Fibroblast of lung (primary cell): ENCODE results near the gene SCFD2. TPM values are rescaled to one million over a fixed set of nuclear protein-coding genes. Genes with fewer than 3 reads are reported as not detected.

ENCODE experiments used
- DNase-seq, 2 donors: peaks; one replicate each; pipeline versions ENCODE4 v3.0.0 to v3.0.0-alpha.2; 2010; ENCODE audit warnings: low read depth in 2 of 2
- H2AFZ ChIP-seq: 2 replicates; pipeline ENCODE4 v1.5.1; 2012; ENCODE audit warnings: low read length, control low read depth, inconsistent platforms
- H3K27ac ChIP-seq: 2 replicates; pipeline ENCODE4 v1.5.1; 2011; ENCODE audit warnings: low read length, control low read depth; ENCODE audit not compliant: insufficient read depth
- H3K27me3 ChIP-seq: 2 replicates; pipeline ENCODE4 v1.5.1; 2011; ENCODE audit warnings: mild to moderate bottlenecking, low read length; ENCODE audit not compliant: control insufficient read depth, insufficient read depth
- H3K36me3 ChIP-seq: 2 replicates; pipeline ENCODE4 v1.5.1; 2011; ENCODE audit warnings: low read length; ENCODE audit not compliant: control insufficient read depth, insufficient read depth
- H3K4me1 ChIP-seq: 2 replicates; pipeline ENCODE4 v1.5.1; 2011; ENCODE audit warnings: low read length; ENCODE audit not compliant: control insufficient read depth, insufficient read depth; ENCODE audit errors: extremely low read depth
- H3K4me2 ChIP-seq: 2 replicates; pipeline ENCODE4 v1.5.1; 2011; ENCODE audit warnings: low read length, control low read depth; ENCODE audit not compliant: insufficient read depth; ENCODE audit errors: extremely low read depth
- H3K4me3 ChIP-seq, 4 experiments: fragments of 200-600 bp in 1 of 4; sonication (generic) in 1 of 4; replicated peaks in 1 of 4; 2 replicates each; pipeline ENCODE4 v1.5.1; 2011 to 2016; ENCODE audit warnings: low read length in 4 of 4, low read depth in 3 of 4, mild to moderate bottlenecking in 3 of 4, control low read depth in 2 of 4, inconsistent platforms in 1 of 4, mixed read lengths in 1 of 4; ENCODE audit not compliant: insufficient read depth in 1 of 4; ENCODE audit errors: control extremely low read depth in 1 of 4
- H3K79me2 ChIP-seq: 2 replicates; pipeline ENCODE4 v1.5.1; 2012; ENCODE audit warnings: mild to moderate bottlenecking, low read length, inconsistent platforms; ENCODE audit not compliant: control insufficient read depth, insufficient read depth
- H3K9ac ChIP-seq: 2 replicates; pipeline ENCODE4 v1.5.1; 2011; ENCODE audit warnings: mild to moderate bottlenecking, low read length, control low read depth; ENCODE audit not compliant: insufficient read depth
- H3K9me3 ChIP-seq: 2 replicates; pipeline ENCODE4 v1.5.1; 2012; ENCODE audit warnings: low read depth, low read length; ENCODE audit not compliant: control insufficient read depth, insufficient read depth
- H4K20me1 ChIP-seq: 2 replicates; pipeline ENCODE4 v1.5.1; 2011; ENCODE audit warnings: low read length; ENCODE audit not compliant: control insufficient read depth, insufficient read depth; ENCODE audit errors: extremely low read depth
- EZH2 ChIP-seq: IDR thresholded peaks from 2 replicates; pipeline ENCODE4 v1.5.1; 2012; ENCODE audit warnings: low read length, control low read depth, mild to moderate bottlenecking; ENCODE audit errors: missing control alignments
- polyA plus RNA-seq, 2 donors: library from polyadenylated mRNA; depleted of rRNA in 1 of 2; stranded (reverse) in 1 of 2; unstranded in 1 of 2; fragments of >200 nt; gene quantifications; 2 replicates each; pipeline ENCODE4 v1.2.1, GENCODE V29; 2011 to 2012; ENCODE audit warnings: missing spikeins in 1 of 2
- total RNA-seq: library from RNA; depleted of rRNA; stranded (reverse); fragments of >200 nt; gene quantifications from 2 replicates; pipeline ENCODE4 v1.2.1, GENCODE V29; 2014
- TF ChIP-seq, protein P1 (sequence below), 2 donors: IDR thresholded peaks in 1 of 2; conservative IDR thresholded peaks in 1 of 2; 1 replicate in 1 of 2; 2 replicates in 1 of 2; pipeline ENCODE4 v1.5.1; 2011 to 2012; ENCODE audit warnings: low read length in 2 of 2, control low read depth in 1 of 2, inconsistent platforms in 1 of 2, low read depth in 1 of 2, mild to moderate bottlenecking in 1 of 2

Gene SCFD2
- total and polyA plus RNA-seq, 2 donors (not counting 1 experiment from before 2014, with no cell fraction given) = 16.2 to 23.1 TPM

DNA sequence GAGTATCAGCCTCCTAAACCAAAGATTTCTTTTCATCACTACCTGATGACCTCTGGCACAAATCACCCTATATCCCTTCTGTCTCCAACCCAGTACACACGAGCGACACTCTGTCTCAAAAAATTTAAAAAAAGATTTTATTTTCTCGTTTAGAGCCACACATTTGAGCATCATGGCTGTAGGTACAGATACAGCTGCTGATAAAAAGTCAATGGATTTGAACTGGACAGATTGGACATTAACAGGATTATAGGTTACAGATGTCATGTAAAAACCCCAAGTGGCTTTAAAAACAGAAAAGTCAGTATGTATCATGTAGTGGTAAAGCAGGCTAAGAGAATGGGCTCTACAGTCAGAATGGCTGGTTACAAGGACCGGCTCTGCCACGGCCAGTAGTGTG, 171.1 kb downstream of the SCFD2 start:
- H2AFZ ChIP-seq = no peak overlapping the region
- no peaks in the 10 kb centered on the region for H3K27me3 ChIP-seq
- no peaks in the 10 kb centered on the region for H3K9me3 ChIP-seq
- no peaks in the 10 kb centered on the region for H3K36me3 ChIP-seq
- H4K20me1 ChIP-seq = no peaks in the 10 kb centered on the region
- no peak overlapping the region for H3K4me2 ChIP-seq
- TF ChIP-seq, protein P1, sequence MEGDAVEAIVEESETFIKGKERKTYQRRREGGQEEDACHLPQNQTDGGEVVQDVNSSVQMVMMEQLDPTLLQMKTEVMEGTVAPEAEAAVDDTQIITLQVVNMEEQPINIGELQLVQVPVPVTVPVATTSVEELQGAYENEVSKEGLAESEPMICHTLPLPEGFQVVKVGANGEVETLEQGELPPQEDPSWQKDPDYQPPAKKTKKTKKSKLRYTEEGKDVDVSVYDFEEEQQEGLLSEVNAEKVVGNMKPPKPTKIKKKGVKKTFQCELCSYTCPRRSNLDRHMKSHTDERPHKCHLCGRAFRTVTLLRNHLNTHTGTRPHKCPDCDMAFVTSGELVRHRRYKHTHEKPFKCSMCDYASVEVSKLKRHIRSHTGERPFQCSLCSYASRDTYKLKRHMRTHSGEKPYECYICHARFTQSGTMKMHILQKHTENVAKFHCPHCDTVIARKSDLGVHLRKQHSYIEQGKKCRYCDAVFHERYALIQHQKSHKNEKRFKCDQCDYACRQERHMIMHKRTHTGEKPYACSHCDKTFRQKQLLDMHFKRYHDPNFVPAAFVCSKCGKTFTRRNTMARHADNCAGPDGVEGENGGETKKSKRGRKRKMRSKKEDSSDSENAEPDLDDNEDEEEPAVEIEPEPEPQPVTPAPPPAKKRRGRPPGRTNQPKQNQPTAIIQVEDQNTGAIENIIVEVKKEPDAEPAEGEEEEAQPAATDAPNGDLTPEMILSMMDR (conservative IDR thresholded peaks at IDR 0.05 in 1 of 2, IDR thresholded peaks at IDR 0.05 in 1 of 2; ENCODE audit: low read depth in 1 of 2, low read length in 2 of 2) = no peak
- no peak for TF ChIP-seq EZH2
- DNase-seq = no peak
- no peak overlapping the region for H3K27ac ChIP-seq
- H3K4me3 ChIP-seq = no peak overlapping the region
- peaks cover 2% of the 10 kb centered on the region for H3K4me1 ChIP-seq
- H3K79me2 ChIP-seq = no peaks in the 10 kb centered on the region
- H3K9ac ChIP-seq = no peak overlapping the region

- H3K27me3 ChIP-seq = no peaks in the 10 kb centered on the region
- H3K27ac ChIP-seq = no peak overlapping the region
- no peak overlapping the region for H3K4me2 ChIP-seq
- H3K36me3 ChIP-seq = no peaks in the 10 kb centered on the region
- no peaks in the 10 kb centered on the region for H3K79me2 ChIP-seq
- peaks cover 6% of the 10 kb centered on the region for H3K4me1 ChIP-seq
- H4K20me1 ChIP-seq = no peaks in the 10 kb centered on the region
- TF ChIP-seq, protein P1 (conservative IDR thresholded peaks at IDR 0.05 in 1 of 2, IDR thresholded peaks at IDR 0.05 in 1 of 2; ENCODE audit: low read depth in 1 of 2, low read length in 2 of 2) = no peak
- TF ChIP-seq EZH2 = no peak
- no peaks in the 10 kb centered on the region for H3K9me3 ChIP-seq
- H3K9ac ChIP-seq = no peak overlapping the region
- H3K4me3 ChIP-seq = no peak overlapping the region
- no peak overlapping the region for H2AFZ ChIP-seq
- peak in 1 of 2 donors; percentile 57 for DNase-seq
Observed at GRCh38 chr4:53193111-53193510, 172.8 kb downstream of the SCFD2 start.

- H3K4me1 ChIP-seq = peaks cover 6% of the 10 kb centered on the region
- no peaks in the 10 kb centered on the region for H4K20me1 ChIP-seq
- no peaks in the 10 kb centered on the region for H3K79me2 ChIP-seq
- no peak overlapping the region for H3K27ac ChIP-seq
- no peak overlapping the region for H3K4me3 ChIP-seq
- no peaks in the 10 kb centered on the region for H3K27me3 ChIP-seq
- H2AFZ ChIP-seq = no peak overlapping the region
- no peak overlapping the region for H3K4me2 ChIP-seq
- H3K36me3 ChIP-seq = no peaks in the 10 kb centered on the region
- no peak overlapping the region for H3K9ac ChIP-seq
- no peak for TF ChIP-seq EZH2
- TF ChIP-seq, protein P1 (conservative IDR thresholded peaks at IDR 0.05 in 1 of 2, IDR thresholded peaks at IDR 0.05 in 1 of 2; ENCODE audit: low read depth in 1 of 2, low read length in 2 of 2) = no peak
- DNase-seq = peak in 1 of 2 donors; percentile 32
- no peaks in the 10 kb centered on the region for H3K9me3 ChIP-seq
Observed at GRCh38 chr4:53192496-53192895, 173.4 kb downstream of the SCFD2 start.
